WTC11 (cell line): ENCODE data around the gene DNAJC15. TPM values are rescaled to one million over a fixed set of nuclear protein-coding genes. Genes with fewer than 3 reads are reported as not detected.

Source experiments
- ATAC-seq: fragments of 200-7000 bp; cut with Tn5 transposase; 2 replicates; pipeline ENCODE4 v1.10.0; 2021; ENCODE audit warnings: mild to moderate bottlenecking, moderate library complexity
- CTCF ChIA-PET: fragments of 300-600 bp; sonication (Branson Sonifier 250); formaldehyde crosslinking; loops from one replicate; lab custom pipeline; 2021; ENCODE audit warnings: antibody characterized with exemption; lab: Charles Lee
- POLR2A ChIA-PET: fragments of 350-600 bp; sonication (Branson Sonifier 250); formaldehyde crosslinking; loops from one replicate; lab custom pipeline; 2021; ENCODE audit warnings: antibody characterized with exemption; lab: Charles Lee
- DNase-seq: peaks from one replicate; pipeline ENCODE4 v3.0.0; 2021; ENCODE audit warnings: low spot score
- H3K27ac Mint-ChIP-seq: 2 replicates; pipeline ENCODE4 v1.8.0; 2021; ENCODE audit warnings: mixed read lengths
- H3K27me3 Mint-ChIP-seq: 2 replicates; pipeline ENCODE4 v1.8.0; 2021; ENCODE audit warnings: low read depth, mild to moderate bottlenecking, moderate library complexity, mixed read lengths
- H3K36me3 Mint-ChIP-seq: 2 replicates; pipeline ENCODE4 v1.8.0; 2021; ENCODE audit warnings: mixed read lengths
- H3K4me1 Mint-ChIP-seq: 2 replicates; pipeline ENCODE4 v1.8.0; 2022; ENCODE audit warnings: mixed read lengths
- H3K4me3 Mint-ChIP-seq: 2 replicates; pipeline ENCODE4 v1.8.0; 2021; ENCODE audit warnings: mild to moderate bottlenecking, moderate library complexity, mixed read lengths
- H3K9me3 Mint-ChIP-seq: 2 replicates; pipeline ENCODE4 v1.8.0; 2021; ENCODE audit warnings: mixed read lengths
- EMX1 ChIP-seq: fragments of 250-450 bp; sonication (Bioruptor Pico); IDR thresholded peaks from 2 replicates; pipeline ENCODE4 v1.8.0; 2021; ENCODE audit warnings: mild to moderate bottlenecking
- ESRRA ChIP-seq: sonication (generic); formaldehyde crosslinking; IDR thresholded peaks from 2 replicates; pipeline ENCODE4 v1.8.1; 2022; ENCODE audit warnings: mild to moderate bottlenecking, missing genetic modification reagents, borderline replicate concordance
- FOXJ3 ChIP-seq: sonication (generic); formaldehyde crosslinking; IDR thresholded peaks from 2 replicates; pipeline ENCODE4 v1.9.0; 2021; ENCODE audit warnings: missing genetic modification reagents, mild to moderate bottlenecking, borderline replicate concordance
- GABPB1 ChIP-seq: sonication (generic); formaldehyde crosslinking; IDR thresholded peaks from 2 replicates; pipeline ENCODE4 v1.8.1; 2023; ENCODE audit warnings: mild to moderate bottlenecking, missing genetic modification reagents
- KAT7 ChIP-seq: sonication (generic); formaldehyde crosslinking; IDR thresholded peaks from 2 replicates; pipeline ENCODE4 v1.8.1; 2023; ENCODE audit warnings: missing genetic modification reagents, mild to moderate bottlenecking, borderline replicate concordance
- RORB ChIP-seq: fragments of 250-450 bp; sonication (Bioruptor Pico); IDR thresholded peaks from 2 replicates; pipeline ENCODE4 v1.9.0; 2021; ENCODE audit warnings: mild to moderate bottlenecking
- TCF7 ChIP-seq: sonication (generic); formaldehyde crosslinking; IDR thresholded peaks from 2 replicates; pipeline ENCODE4 v1.8.0; 2022; ENCODE audit warnings: mild to moderate bottlenecking, low read depth, missing genetic modification reagents, moderate library complexity
- TEAD4 ChIP-seq: sonication (generic); formaldehyde crosslinking; IDR thresholded peaks from 2 replicates; pipeline ENCODE4 v1.8.0; 2022; ENCODE audit warnings: mild to moderate bottlenecking, missing genetic modification reagents
- TP53 ChIP-seq: sonication (generic); formaldehyde crosslinking; IDR thresholded peaks from 2 replicates; pipeline ENCODE4 v1.8.1; 2023; ENCODE audit warnings: mild to moderate bottlenecking, missing genetic modification reagents
- ZNF121 ChIP-seq: sonication (generic); formaldehyde crosslinking; IDR thresholded peaks from 2 replicates; pipeline ENCODE4 v1.8.0; 2023; ENCODE audit warnings: missing genetic modification reagents
- ZNF423 ChIP-seq: fragments of 250-450 bp; sonication (Bioruptor Pico); IDR thresholded peaks from 2 replicates; pipeline ENCODE4 v2.1.2; 2022; ENCODE audit warnings: mild to moderate bottlenecking, moderate library complexity
- total RNA-seq: library from RNA; stranded (reverse); gene quantifications from 3 replicates; pipeline ENCODE4 v1.2.3, GENCODE V29; 2021
- TF ChIP-seq, protein P1 (sequence below): fragments of 200-600 bp; IDR thresholded peaks from 2 replicates; pipeline ENCODE4 v1.8.0; 2022; ENCODE audit warnings: antibody characterized with exemption
- TF ChIP-seq, protein P2 (sequence below): fragments of 250-450 bp; sonication (Bioruptor Pico); IDR thresholded peaks from 2 replicates; pipeline ENCODE4 v1.9.0; 2021; ENCODE audit warnings: moderate library complexity, mild to moderate bottlenecking, inconsistent platforms, borderline replicate concordance
- TF ChIP-seq, protein P3 (sequence below): sonication (generic); formaldehyde crosslinking; IDR thresholded peaks from 2 replicates; pipeline ENCODE4 v1.8.1; 2023; ENCODE audit warnings: mild to moderate bottlenecking, missing genetic modification reagents
- TF ChIP-seq, protein P4 (sequence below): sonication (generic); formaldehyde crosslinking; IDR thresholded peaks from 2 replicates; pipeline ENCODE4 v1.8.0; 2023; ENCODE audit warnings: mild to moderate bottlenecking, missing genetic modification reagents

DNAJC15 gene
- total RNA-seq, 1 experiment from 2014 or later = 12.2 TPM

DNA sequence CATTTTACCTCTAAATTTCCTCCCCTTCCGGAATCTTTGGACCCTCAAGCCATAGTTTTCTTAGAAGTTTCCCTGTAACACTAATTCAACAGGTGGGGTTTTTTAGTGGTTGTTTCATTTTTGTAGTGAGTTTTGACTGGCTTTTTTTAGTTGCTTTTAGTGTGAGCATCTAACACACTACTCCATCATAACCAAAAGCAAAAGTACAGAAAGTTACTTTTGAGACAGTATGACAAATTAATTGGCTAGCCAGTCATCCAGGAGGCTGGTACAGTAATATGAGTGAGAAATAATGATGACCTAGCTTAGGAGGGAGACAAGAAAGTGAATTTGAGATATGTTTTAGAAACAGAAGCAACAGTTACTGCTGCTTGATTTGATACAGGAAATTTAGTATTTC is 71.5 kb downstream of the DNAJC15 start (continued):
- TF ChIP-seq, protein P1, sequence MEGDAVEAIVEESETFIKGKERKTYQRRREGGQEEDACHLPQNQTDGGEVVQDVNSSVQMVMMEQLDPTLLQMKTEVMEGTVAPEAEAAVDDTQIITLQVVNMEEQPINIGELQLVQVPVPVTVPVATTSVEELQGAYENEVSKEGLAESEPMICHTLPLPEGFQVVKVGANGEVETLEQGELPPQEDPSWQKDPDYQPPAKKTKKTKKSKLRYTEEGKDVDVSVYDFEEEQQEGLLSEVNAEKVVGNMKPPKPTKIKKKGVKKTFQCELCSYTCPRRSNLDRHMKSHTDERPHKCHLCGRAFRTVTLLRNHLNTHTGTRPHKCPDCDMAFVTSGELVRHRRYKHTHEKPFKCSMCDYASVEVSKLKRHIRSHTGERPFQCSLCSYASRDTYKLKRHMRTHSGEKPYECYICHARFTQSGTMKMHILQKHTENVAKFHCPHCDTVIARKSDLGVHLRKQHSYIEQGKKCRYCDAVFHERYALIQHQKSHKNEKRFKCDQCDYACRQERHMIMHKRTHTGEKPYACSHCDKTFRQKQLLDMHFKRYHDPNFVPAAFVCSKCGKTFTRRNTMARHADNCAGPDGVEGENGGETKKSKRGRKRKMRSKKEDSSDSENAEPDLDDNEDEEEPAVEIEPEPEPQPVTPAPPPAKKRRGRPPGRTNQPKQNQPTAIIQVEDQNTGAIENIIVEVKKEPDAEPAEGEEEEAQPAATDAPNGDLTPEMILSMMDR = no peak
- no peak for TF ChIP-seq ESRRA (CRISPR knock-in tag)
- TF ChIP-seq, protein P2, sequence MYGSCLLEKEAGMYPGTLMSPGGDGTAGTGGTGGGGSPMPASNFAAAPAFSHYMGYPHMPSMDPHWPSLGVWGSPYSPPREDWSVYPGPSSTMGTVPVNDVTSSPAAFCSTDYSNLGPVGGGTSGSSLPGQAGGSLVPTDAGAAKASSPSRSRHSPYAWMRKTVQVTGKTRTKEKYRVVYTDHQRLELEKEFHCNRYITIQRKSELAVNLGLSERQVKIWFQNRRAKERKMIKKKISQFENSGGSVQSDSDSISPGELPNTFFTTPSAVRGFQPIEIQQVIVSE (CRISPR knock-in tag) = no peak

DNA sequence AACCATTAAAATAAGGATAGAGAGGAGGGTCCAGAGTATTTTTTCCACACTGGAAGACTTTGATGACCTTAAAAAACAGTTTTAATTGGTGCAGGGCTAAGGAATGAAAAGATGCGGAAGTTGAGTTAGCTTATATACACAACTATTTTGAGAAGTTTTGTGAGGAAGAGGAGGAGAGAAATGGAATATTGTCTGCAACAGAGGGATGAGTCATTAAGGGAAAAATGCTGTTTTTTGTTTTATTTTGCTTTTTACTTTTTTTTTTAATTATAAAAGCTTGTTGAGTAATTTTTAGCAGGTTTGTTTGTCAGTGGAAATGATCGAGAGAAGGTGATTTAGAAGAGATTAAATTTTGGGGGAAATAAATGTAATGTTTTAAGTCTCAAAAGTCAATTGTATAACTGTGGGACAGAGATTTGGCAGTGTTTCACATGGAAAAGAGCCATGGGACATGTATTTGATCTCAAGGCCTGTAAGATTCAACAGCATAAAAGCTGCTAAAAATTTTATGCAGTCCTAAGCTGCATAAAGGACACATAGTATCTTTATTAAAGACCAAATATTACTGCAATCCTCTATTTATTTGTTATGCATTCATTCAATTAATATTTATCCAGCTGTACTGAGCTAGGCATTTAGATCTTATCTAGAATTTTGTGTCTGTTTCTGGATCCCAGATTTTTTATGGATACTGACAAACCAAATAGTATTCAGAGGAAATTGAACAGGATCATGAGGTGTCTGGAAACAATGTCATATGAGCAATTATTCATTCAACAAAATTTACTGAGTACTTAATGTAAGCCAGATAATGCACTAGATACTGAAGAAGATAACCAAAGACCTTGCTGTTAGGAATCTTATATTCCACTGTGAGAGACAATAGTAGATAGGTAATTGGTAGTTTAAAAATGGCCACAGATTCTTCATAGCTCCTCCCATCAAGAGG is 72.7 kb downstream of the DNAJC15 start:
- DNase-seq (no peak), ATAC-seq (no peak)
- no peak overlapping the region for H3K4me3 Mint-ChIP-seq
- H3K9me3 Mint-ChIP-seq = peaks cover 4% of the 10 kb centered on the region; the same call in 1 of the 2 replicates
- ChIA-PET POLR2A (no interaction called here), CTCF (interaction anchor here (1.2 kb wide), 1 partner anchor 128 kb away, joined by 5 read pairs; no protein-coding TSS in a partner anchor)
- no peaks in the 10 kb centered on the region for H3K4me1 Mint-ChIP-seq
- H3K36me3 Mint-ChIP-seq = no peaks in the 10 kb centered on the region
- H3K27me3 Mint-ChIP-seq = no peaks in the 10 kb centered on the region
- TF ChIP-seq, protein P1 = no peak
- no peak for TF ChIP-seq GABPB1 (CRISPR knock-in tag)
- TF ChIP-seq ZNF121 (CRISPR knock-in tag) = no peak
- TF ChIP-seq, protein P3, sequence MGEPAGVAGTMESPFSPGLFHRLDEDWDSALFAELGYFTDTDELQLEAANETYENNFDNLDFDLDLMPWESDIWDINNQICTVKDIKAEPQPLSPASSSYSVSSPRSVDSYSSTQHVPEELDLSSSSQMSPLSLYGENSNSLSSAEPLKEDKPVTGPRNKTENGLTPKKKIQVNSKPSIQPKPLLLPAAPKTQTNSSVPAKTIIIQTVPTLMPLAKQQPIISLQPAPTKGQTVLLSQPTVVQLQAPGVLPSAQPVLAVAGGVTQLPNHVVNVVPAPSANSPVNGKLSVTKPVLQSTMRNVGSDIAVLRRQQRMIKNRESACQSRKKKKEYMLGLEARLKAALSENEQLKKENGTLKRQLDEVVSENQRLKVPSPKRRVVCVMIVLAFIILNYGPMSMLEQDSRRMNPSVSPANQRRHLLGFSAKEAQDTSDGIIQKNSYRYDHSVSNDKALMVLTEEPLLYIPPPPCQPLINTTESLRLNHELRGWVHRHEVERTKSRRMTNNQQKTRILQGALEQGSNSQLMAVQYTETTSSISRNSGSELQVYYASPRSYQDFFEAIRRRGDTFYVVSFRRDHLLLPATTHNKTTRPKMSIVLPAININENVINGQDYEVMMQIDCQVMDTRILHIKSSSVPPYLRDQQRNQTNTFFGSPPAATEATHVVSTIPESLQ (CRISPR knock-in tag) = no peak
- no peak for TF ChIP-seq TEAD4 (CRISPR knock-in tag)
- TF ChIP-seq, all 79 proteins: peak for 0
- no peak overlapping the region for H3K27ac Mint-ChIP-seq

DNA sequence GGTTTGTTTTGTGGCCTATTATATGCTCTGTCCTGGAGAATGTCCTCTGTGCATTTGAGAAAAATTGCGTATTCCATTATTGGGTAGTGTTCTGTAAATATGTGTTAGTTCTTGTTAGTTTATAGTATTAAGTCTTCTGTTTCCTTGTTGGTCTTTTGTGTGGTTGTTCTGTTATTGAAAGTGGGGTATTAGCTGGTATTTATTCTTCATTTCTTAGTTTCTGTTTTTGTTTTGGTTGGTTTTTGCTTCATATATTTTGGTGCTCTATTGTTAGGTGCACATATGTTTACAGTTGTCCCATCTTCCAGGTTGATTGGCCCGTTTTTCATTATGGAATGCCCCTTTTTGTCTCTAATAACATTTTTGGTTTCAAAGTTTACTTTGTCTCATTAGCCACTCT is 77.3 kb downstream of the DNAJC15 start:
- H3K4me3 Mint-ChIP-seq = no peak overlapping the region
- H3K4me1 Mint-ChIP-seq = 0 out of 2 replicates have a peak, but pooled peaks cover 8% of the 10 kb centered on the region
- no peak for DNase-seq
- TF ChIP-seq TCF7 (CRISPR knock-in tag) = no peak
- TF ChIP-seq TP53 = no peak
- TF ChIP-seq EMX1 (CRISPR knock-in tag) = no peak
- TF ChIP-seq KAT7 (CRISPR knock-in tag) = no peak
- TF ChIP-seq, protein P4, sequence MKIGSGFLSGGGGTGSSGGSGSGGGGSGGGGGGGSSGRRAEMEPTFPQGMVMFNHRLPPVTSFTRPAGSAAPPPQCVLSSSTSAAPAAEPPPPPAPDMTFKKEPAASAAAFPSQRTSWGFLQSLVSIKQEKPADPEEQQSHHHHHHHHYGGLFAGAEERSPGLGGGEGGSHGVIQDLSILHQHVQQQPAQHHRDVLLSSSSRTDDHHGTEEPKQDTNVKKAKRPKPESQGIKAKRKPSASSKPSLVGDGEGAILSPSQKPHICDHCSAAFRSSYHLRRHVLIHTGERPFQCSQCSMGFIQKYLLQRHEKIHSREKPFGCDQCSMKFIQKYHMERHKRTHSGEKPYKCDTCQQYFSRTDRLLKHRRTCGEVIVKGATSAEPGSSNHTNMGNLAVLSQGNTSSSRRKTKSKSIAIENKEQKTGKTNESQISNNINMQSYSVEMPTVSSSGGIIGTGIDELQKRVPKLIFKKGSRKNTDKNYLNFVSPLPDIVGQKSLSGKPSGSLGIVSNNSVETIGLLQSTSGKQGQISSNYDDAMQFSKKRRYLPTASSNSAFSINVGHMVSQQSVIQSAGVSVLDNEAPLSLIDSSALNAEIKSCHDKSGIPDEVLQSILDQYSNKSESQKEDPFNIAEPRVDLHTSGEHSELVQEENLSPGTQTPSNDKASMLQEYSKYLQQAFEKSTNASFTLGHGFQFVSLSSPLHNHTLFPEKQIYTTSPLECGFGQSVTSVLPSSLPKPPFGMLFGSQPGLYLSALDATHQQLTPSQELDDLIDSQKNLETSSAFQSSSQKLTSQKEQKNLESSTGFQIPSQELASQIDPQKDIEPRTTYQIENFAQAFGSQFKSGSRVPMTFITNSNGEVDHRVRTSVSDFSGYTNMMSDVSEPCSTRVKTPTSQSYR (CRISPR knock-in tag) = no peak
- TF ChIP-seq RORB = no peak
- no peak for TF ChIP-seq ZNF423 (CRISPR knock-in tag)
- no peak for TF ChIP-seq FOXJ3 (CRISPR knock-in tag)
- ChIA-PET POLR2A (no interaction called here), CTCF (no interaction called here)
- H3K9me3 Mint-ChIP-seq = peaks cover 11% of the 10 kb centered on the region
- H3K27ac Mint-ChIP-seq = no peak overlapping the region; the same call in 1 of the 2 replicates
- H3K27me3 Mint-ChIP-seq = no peaks in the 10 kb centered on the region
- no peak for ATAC-seq
- H3K36me3 Mint-ChIP-seq = no peaks in the 10 kb centered on the region; the same call in 1 of the 2 replicates
